RWPE1 (cell line): Measurements from ENCODE around the gene PARS2.

Experiments
- CTCF ChIA-PET: fragments of 350-600 bp; sonication (Branson Sonifier 250); formaldehyde crosslinking; extraction: SDS; loops from one replicate; lab custom pipeline; 2021; lab: Yijun Ruan, JAX
- POLR2A ChIA-PET: fragments of 400-600 bp; formaldehyde crosslinking; extraction: SDS; loops from one replicate; lab custom pipeline; 2020; ENCODE audit warnings: antibody characterized with exemption; ENCODE audit not compliant: low non-redundant PET; lab: Yijun Ruan, JAX
- DNase-seq: peaks from one replicate; pipeline ENCODE4 v3.0.0; 2012; ENCODE audit warnings: low spot score
- H3K27ac ChIP-seq: fragments of 450-650 bp; 2 replicates; pipeline ENCODE4 v1.5.1; 2017
- TF ChIP-seq, protein P1 (sequence below): fragments of 450-650 bp; conservative IDR thresholded peaks from 2 replicates; pipeline ENCODE4 v1.5.1; 2017; ENCODE audit warnings: low read depth, mild to moderate bottlenecking

PARS2 gene

DNA sequence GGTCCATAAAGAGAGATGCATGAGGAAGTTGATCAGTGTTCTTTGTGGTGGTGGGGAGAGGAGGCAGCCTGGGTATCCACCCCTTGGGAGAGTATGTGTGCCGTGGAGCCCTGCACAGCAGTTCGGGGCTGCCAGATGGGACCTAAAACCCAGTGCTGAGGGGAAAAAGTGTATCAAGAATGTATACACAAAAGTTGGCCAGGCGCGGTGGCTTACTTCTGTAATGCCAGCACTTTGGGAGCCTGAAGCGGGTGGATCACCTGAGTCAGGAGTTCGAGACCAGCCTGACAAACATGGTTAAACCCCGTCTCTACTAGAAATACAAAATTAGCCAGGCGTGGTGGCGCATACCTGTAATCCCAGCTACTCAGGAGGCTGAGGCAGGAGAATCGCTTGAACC is 52.8 kb downstream of the PARS2 start:
- ChIA-PET CTCF (no interaction called here), POLR2A (no interaction called here)
- no peak for DNase-seq
- H3K27ac ChIP-seq, result no peak overlapping the region
- TF ChIP-seq, protein P1, sequence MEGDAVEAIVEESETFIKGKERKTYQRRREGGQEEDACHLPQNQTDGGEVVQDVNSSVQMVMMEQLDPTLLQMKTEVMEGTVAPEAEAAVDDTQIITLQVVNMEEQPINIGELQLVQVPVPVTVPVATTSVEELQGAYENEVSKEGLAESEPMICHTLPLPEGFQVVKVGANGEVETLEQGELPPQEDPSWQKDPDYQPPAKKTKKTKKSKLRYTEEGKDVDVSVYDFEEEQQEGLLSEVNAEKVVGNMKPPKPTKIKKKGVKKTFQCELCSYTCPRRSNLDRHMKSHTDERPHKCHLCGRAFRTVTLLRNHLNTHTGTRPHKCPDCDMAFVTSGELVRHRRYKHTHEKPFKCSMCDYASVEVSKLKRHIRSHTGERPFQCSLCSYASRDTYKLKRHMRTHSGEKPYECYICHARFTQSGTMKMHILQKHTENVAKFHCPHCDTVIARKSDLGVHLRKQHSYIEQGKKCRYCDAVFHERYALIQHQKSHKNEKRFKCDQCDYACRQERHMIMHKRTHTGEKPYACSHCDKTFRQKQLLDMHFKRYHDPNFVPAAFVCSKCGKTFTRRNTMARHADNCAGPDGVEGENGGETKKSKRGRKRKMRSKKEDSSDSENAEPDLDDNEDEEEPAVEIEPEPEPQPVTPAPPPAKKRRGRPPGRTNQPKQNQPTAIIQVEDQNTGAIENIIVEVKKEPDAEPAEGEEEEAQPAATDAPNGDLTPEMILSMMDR, result no peak

DNA sequence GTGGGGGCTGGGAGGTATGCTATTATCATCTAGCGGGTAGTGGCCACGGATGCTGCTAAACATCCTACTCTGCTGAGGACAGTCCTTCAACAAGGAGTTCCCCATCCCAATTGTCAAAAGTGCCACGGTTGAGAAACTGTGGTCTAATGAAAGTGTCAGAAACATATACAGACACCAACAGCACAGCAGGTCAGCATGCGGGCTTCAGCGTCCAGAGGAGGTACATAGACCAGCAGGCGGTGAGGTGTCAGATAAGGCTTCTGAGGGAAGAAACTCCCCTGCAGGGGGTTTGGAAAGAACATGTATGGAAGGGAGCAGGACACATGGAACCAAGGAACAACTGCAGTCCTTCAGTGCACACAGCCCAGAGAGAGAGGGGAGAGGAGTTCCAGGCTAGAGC is 53.5 kb downstream of the PARS2 start:
- no peak overlapping the region for H3K27ac ChIP-seq
- POLR2A ChIA-PET, result no interaction called here
- TF ChIP-seq, protein P1, result no peak
- no peak for DNase-seq
- CTCF ChIA-PET, result no interaction called here

DNA sequence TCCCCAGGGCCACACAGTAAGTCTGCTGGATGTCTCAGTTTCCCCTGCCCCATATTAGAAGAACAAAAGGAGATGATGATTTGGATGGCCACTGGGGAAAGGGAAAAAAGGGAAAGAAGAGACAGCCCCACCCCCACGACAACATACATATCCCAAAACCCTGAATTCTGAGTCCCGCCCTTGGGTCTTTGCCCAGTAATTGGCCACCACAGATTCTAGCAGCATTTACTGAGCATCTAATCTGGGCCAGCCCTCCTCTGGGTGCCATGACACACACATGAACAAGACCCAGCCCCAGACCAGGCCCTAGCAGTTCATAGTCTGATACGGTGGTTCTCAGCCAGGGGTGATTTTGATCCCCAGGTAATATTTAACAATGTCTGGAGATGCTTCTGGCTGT is 53.9 kb downstream of the PARS2 start:
- CTCF ChIA-PET, result no interaction called here
- TF ChIP-seq, protein P1, result no peak
- POLR2A ChIA-PET, result no interaction called here
- H3K27ac ChIP-seq, result no peak overlapping the region
- DNase-seq, result no peak

DNA sequence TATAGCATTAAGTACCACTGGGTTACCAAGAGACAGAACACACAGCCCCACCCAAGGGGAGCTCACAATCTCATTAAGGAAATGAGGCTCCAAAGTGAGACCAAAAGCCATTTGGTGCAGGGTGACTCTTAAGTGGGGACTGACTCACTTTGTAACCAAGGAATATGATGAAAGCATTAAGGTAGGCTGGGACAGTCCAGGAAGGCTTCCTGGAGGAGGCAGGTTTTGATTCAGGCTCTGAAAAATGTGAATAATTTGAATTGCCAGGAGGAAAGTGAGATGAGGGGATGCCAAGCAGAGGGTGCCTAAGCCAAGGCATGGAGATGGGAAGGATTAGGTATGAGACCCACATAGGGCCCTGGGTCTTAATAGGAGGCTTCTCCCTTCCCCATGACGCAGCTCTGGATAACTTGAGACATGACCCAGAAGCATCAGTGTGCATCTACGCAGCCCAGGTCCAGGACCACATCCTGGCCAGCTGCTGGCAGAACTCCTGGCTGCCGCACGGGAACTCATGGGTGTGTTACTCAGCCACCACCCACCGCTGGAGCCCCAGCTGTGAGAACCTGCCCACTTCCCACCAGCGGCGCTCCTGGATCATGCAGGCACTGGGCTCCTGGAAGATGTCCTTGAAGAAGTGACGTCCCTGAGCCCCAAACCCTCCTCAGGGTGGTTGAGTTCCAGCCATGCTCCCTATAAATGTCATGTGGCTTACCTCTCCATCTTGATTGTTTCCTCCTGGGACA is 54.6 kb downstream of the PARS2 start:
- ChIA-PET POLR2A (no interaction called here), CTCF (no interaction called here)
- TF ChIP-seq, protein P1, result no peak
- no peak overlapping the region for H3K27ac ChIP-seq
- no peak for DNase-seq

DNA sequence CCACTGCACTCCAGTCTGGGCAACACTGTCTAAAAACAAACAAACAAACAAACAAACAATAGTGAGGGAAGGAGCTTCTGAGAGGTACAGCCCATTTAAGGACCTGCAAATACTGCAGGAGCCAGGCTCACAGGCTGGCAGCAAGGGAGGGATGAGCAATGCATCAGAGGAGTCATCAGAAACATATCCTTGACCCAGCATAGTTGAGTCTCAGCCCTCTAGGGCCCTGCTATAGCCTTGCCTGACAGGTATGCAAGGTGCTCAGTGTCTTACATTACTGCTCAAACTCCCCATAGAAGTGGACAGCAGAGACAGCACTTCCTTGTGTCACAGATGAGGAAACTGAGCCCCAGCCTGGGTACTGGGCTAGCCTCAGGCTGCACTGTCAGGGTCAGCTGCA is 55.9 kb downstream of the PARS2 start:
- TF ChIP-seq, protein P1, result no peak
- DNase-seq, result no peak
- CTCF ChIA-PET, result interaction anchor here (0.8 kb wide), 1 partner anchor 102 kb away, joined by 3 read pairs; no protein-coding TSS in a partner anchor
- POLR2A ChIA-PET, result no interaction called here
- no peak overlapping the region for H3K27ac ChIP-seq
